Measurements from ENCODE around the gene C1orf216. TPM values are rescaled to one million over a fixed set of nuclear protein-coding genes. Genes with fewer than 3 reads are reported as not detected.

The C1orf216 gene
- total and polyA plus RNA-seq, 2 of the 8 experiments (the other 6 are each of a cell fraction or from before 2014, with no cell fraction given) = 7.5 to 10.8 TPM

- Histone ChIP-seq H3K56ac (replicated peaks; ENCODE audit: insufficient read length, low read depth, low read length) (no peak overlapping the region), H4K91ac (replicated peaks; ENCODE audit: insufficient read length, low read length) (no peak overlapping the region), H4K20me1 (replicated peaks in 1 of 2; ENCODE audit: control insufficient read depth in 1 of 2, insufficient read depth in 2 of 2, low read length in 2 of 2) (no peaks in the 10 kb centered on the region), H3K23me2 (ENCODE audit: low read depth, low read length) (no peaks in the 10 kb centered on the region; the same call in 1 of the 2 replicates), H3K14ac (ENCODE audit: insufficient read length) (no peak overlapping the region), H3K27ac (ENCODE audit: low read depth, low read length) (no peak overlapping the region), H3K4ac (replicated peaks; ENCODE audit: insufficient read length, low read depth, low read length) (no peak overlapping the region), H4K8ac (ENCODE audit: extremely low read depth, insufficient read depth, low read length) (no peak overlapping the region), H2BK120ac (replicated peaks; ENCODE audit: low read depth, low read length) (no peak overlapping the region), H2BK5ac (ENCODE audit: low read depth, low read length) (no peak overlapping the region), H4K5ac (ENCODE audit: insufficient read length, low read depth, low read length) (no peak overlapping the region), H2AK5ac (ENCODE audit: low read depth, low read length) (no peak overlapping the region), H3K9ac (replicated peaks in 1 of 4; ENCODE audit: extremely low read depth in 1 of 4, low read depth in 3 of 4, low read length in 3 of 4) (no peak overlapping the region), H3K23ac (ENCODE audit: insufficient read length) (no peak overlapping the region), H3K27me3 (replicated peaks in 1 of 4; ENCODE audit: control insufficient read depth in 3 of 4, extremely low read depth in 1 of 4, insufficient read depth in 3 of 4, low read length in 3 of 4) (no peaks in the 10 kb centered on the region), H3K79me2 (ENCODE audit: control insufficient read depth in 1 of 2, insufficient read depth in 2 of 2, low read length in 2 of 2) (no peaks in the 10 kb centered on the region), H3K4me2 (ENCODE audit: insufficient read depth in 1 of 2, low read depth in 2 of 2, low read length in 2 of 2) (no peak overlapping the region), H2BK12ac (ENCODE audit: low read depth, low read length) (no peak overlapping the region), H2BK20ac (ENCODE audit: low read length) (no peak overlapping the region), H3K4me3 (ENCODE audit: extremely low read depth in 1 of 4, insufficient read depth in 2 of 4, low read depth in 3 of 4, low read length in 4 of 4) (no peak overlapping the region), H3K18ac (ENCODE audit: extremely low read depth, low read length) (no peak overlapping the region), H2AFZ (ENCODE audit: low read length) (no peak overlapping the region), H3K79me1 (ENCODE audit: low read depth, low read length) (no peaks in the 10 kb centered on the region), H2BK15ac (ENCODE audit: low read length) (no peak overlapping the region), H3K4me1 (replicated peaks in 1 of 4; ENCODE audit: control insufficient read depth in 3 of 4, insufficient read depth in 4 of 4, low read length in 3 of 4) (no peaks in the 10 kb centered on the region), H3K36me3 (ENCODE audit: control insufficient read depth in 2 of 4, insufficient read depth in 4 of 4, low read length in 3 of 4) (no peaks in the 10 kb centered on the region), H3K9me3 (ENCODE audit: insufficient read depth in 2 of 2, low read depth in 1 of 2, low read length in 1 of 2) (no peaks in the 10 kb centered on the region)
- WGBS, 2 experiments (ENCODE audit: extremely low coverage in 1 of 2, insufficient coverage in 1 of 2, insufficient read length in 1 of 2, insufficient replicate concordance in 2 of 2, low coverage in 1 of 2, low lambda C conversion rate in 2 of 2, missing lambda C conversion rate in 1 of 2) = 91% methylated on average over 5 of the region's 5 CpGs; no CpG with 5 or more reads in 1 of the 2 experiments
- FAIRE-seq = no peak
- CTCF ChIA-PET (ENCODE audit: partially characterized antibody) = interaction anchor here (0.6 to 2.1 kb wide), 2 partner anchors 29 to 59 kb away, joined by 3 to 6 read pairs; no protein-coding TSS in a partner anchor
- POLR2A ChIA-PET (ENCODE audit: partially characterized antibody) = interaction anchor here (0.6 kb wide), 1 partner anchor 96 kb away, joined by 3 read pairs; no protein-coding TSS in a partner anchor
- no peak for DNase-seq (ENCODE audit: low read depth in 1 of 2, low spot score in 2 of 2)
- TF ChIP-seq JUND (IDR thresholded peaks at IDR 0.05; ENCODE audit: low read length) (no peak), ASH2L (IDR thresholded peaks at IDR 0.05; ENCODE audit: low read length) (no peak), RNF2 (IDR thresholded peaks at IDR 0.05; ENCODE audit: borderline replicate concordance, low read depth, low read length, missing control alignments, poor library complexity, severe bottlenecking) (no peak), MAX (IDR thresholded peaks at IDR 0.05) (no peak), BCL11A (IDR thresholded peaks at IDR 0.05; ENCODE audit: low read depth in 2 of 2, low read length in 2 of 2) (no peak), CREB1 (IDR thresholded peaks at IDR 0.05) (no peak), KDM5A (IDR thresholded peaks at IDR 0.05; ENCODE audit: low read length) (no peak), NANOG (IDR thresholded peaks at IDR 0.05; ENCODE audit: insufficient read depth, low read depth, low read length, poor library complexity, severe bottlenecking) (no peak), TAF1 (IDR thresholded peaks at IDR 0.05; ENCODE audit: low read depth, low read length) (no peak), CBX8 (IDR thresholded peaks at IDR 0.05; ENCODE audit: borderline replicate concordance, low read depth, low read length) (no peak), GABPA (IDR thresholded peaks at IDR 0.05; ENCODE audit: borderline replicate concordance, insufficient read depth, low read length) (no peak), ATF2 (IDR thresholded peaks at IDR 0.05; ENCODE audit: low read length) (no peak), SP1 (IDR thresholded peaks at IDR 0.05; ENCODE audit: low read depth, low read length) (no peak)
These were observed 44.6 kb downstream of the C1orf216 start for GRCh38 chr1:35674111-35674510.
